HG03457 (cell line): Measurements from ENCODE around the gene PLA2G4B.
"Not testable (repeated sequence)": the region's sequence is repeated elsewhere in the genome, so short reads cannot be mapped to it uniquely, and the experiment has no call there.

Experiments used
- ATAC-seq: cut with Tn5 transposase; IDR thresholded peaks from one replicate; pipeline ENCODE4 v1.9.1; 2021; ENCODE audit warnings: moderate number of reproducible peaks; ENCODE audit not compliant: unreplicated experiment

The PLA2G4B gene

DNA sequence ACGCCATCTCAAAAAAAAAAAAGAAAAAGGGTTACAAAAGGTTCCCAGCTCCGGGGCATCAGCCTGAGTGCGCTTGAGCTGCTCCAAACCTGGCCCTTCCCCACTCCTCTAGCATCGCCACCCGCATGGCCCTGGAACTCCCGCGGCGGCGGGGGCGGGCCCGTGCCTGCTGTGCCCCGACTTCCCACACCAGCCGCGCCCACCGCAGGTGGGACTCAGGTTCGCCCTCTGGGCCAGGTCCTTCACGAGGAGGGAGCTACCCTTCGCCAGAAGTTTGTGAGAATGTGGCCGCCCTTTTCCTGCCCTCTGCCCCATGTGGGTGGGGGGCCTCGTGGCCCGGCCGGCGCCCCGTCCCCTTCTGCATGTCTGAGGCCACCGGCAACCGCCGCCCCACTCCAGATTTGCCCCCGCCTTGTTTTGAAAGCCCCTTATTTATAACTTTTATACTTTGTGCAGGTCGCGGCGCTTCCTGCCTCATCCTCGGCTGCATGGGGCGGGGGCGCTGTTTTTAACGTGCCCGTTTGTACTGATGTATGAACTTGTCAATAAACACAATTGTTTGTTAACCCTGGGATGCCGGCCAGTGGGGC, 11.3 kb upstream of the PLA2G4B start:
- no peak for ATAC-seq

DNA sequence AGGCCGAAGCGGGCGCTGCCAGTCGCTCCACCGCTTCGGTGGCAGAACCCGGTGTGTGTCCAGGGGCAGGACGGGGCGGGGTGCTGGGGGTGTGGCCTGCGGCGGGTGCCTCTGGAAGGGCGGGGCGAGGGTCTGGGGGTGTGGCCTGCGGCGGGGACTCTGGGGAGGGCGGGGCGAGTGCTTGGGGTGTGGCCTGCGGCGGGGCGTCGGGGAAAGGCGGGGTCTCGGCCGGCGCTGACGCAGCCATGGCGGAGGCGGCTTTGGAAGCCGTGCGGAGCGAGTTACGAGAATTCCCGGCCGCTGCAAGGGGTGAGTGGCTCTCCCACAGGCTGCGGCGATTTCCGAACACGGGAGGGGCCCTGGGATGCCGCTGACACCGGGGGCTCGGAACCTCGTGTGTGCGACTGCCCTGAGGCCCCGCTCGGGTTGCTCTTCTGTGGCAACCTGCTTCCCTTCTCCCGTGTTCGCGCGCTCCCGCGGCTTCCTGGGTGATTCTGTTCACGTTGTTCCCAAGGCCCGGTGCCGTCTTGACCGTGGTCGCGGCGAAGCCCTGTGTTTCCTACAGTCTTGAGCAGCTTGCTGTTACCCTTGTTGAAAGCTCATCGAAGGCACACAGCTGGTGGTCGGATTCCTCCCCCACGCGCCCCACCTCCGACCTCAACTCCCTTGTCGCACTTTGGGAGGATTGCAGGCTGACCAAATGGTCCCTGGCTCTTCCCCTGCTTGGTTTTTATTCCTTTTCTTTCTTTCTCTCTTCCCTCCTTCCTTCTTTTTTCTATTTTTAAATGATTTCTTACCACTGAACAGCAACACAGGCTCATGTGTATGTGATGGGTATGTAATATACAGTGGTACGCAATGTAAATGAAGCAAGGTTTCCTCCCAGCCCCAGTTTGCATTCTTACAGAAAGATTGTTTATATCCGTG, 10.5 kb upstream of the PLA2G4B start, which contains the start of gene JMJD7:
Gene JMJD7 (plus strand): TSS at position 213 of the 927 bp plus-strand sequence. CDS start 33 bp downstream, at position 246.
- ATAC-seq, result peak; percentile 45

GRCh38 chr15:41828807-41829141, 9.9 kb upstream of the PLA2G4B start:
- no peak for ATAC-seq

- ATAC-seq, result no peak
These were observed 8.5 kb upstream of the PLA2G4B start for GRCh38 chr15:41829959-41830646.

GRCh38 chr15:41831291-41831690, 7.4 kb upstream of the PLA2G4B start:
- ATAC-seq, result not testable (repeated sequence)

- no peak for ATAC-seq
These were observed 6.4 kb upstream of the PLA2G4B start for GRCh38 chr15:41832208-41832607.

DNA sequence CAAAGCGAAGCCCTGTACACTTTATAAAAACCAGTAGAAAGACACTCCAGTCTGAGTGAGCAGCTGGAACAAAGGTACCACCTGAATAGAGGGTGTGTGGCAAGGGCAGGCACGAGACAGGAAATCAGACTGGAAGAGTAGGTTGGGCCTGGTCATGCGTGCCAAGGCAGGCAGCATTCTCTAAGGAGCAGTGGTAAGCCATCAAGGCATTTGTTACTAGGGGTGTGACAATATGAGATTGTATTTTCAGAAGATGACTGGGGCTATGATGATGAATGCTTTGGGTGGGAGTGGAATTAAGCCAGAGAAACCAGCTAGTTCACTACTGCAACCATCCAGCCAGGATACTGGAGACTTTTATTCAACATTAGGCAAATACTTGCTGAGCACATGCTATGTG, 5.8 kb upstream of the PLA2G4B start:
- no peak for ATAC-seq

DNA sequence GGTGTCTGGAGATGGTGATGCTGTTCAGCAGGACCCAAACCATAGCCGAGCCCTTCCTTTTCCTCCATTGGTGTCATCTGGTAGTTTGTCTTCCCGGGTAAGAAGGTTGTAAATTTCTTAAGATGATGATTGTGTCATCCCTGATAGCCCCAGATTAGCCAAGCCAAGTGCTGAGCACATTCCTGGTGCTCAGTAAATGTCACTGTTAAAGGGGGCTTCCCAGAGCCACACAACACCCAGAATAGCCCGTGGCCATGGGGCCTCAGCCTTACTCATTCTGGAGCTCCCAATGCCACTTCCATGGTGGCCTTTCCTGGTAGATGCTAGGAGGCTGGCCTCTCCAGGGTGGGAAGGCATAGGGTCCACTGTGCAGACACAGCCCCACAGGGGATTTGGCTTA, 4.6 kb upstream of the PLA2G4B start:
- ATAC-seq, result no peak

DNA sequence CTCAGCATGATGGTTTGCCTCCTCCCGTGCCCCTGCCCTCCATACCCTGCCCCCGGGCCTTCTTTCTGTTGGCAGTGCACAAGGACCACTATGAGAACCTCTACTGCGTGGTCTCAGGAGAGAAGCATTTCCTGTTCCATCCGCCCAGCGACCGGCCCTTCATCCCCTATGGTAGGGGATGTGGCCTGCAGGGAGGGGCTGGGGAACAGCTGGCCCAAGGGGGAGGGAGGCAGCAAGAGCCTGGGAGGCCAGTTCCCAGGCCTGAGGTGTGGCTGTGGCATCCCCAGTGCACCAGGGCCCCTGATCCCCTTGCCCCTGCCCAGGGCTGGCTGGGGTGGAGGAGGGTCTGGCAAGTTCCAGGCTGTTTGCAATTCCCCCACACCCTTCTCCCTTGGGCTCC, 2.6 kb upstream of the PLA2G4B start:
- ATAC-seq, result no peak

- no peak for ATAC-seq
These were observed 1.8 kb upstream of the PLA2G4B start for GRCh38 chr15:41836713-41837454.

DNA sequence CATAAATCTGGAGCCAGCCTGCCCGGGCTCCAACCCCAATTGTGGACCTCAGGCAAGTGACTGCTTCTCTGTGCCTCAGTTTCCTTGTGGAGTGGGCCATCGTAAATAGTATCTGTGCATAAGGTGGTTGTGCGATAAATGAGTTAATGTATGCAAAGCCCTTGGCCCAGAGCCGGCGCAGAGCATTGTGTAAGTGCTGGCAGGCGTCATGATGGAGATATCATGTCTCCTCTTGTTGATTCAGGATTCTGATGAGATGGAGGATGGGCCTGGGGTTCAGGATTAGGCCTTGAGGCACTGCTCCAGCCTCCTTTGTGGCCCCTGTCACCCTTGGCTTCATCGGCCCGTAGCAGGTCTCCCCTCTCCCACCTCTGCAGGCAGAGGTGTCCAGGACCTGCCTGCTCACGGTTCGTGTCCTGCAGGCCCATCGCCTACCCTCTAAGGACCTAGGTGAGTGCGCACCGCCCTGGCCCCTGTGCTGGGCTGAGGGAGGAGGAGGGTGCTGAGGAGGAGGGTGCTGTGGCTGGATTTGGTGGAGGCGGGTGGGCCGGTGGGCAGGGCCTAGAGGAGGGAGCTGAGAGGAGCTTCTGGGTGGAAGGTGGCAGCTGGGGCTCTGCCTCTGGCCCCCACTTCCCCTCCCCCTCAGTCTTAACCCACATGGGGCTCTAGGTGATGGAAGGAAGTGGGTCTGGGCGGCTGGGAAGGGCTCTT, 1.3 kb downstream of the PLA2G4B start:
- no peak for ATAC-seq

- ATAC-seq, result no peak
These were observed 2.0 kb downstream of the PLA2G4B start for GRCh38 chr15:41840673-41841072.

DNA sequence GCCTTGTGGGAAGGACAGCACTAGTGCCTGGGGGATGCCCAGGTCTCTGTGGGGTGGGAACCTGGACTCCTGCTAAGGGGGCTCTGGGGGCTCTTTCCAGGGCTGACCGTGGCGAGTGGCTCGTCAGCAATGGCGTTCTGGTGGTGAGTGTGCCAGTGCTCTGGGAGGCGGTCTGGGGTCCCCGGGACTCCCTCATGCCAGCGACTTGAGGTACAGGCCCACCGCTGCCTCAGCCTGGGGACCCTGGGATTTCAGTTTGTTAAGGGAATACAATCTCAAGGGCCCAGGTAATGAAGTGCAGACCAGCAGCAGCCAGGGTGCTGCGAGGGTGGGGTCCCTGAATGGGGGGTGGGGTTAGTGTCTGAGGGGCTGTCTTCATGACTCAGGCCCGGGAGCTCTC, 2.5 kb downstream of the PLA2G4B start:
- no peak for ATAC-seq

DNA sequence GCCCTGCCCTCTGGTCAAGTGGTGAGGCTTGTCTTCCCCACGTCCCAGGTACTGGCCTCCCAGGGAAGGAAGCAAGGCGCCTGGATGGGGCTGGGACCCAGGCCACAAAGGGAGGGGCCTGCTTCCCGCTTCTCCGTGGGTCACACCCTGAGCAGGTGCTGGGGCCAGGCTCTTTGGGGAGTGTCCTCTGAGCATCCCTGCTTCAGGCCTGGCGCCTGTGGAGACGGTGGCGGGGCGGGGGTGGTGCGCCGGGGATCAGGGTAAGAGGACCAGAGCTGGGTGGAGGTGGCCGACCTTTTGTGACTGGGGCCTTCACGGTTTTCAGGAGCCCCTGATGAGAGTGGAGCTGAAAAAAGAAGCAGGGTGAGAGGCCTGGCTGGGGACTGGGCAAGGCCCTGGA, 3.6 kb downstream of the PLA2G4B start:
- no peak for ATAC-seq

DNA sequence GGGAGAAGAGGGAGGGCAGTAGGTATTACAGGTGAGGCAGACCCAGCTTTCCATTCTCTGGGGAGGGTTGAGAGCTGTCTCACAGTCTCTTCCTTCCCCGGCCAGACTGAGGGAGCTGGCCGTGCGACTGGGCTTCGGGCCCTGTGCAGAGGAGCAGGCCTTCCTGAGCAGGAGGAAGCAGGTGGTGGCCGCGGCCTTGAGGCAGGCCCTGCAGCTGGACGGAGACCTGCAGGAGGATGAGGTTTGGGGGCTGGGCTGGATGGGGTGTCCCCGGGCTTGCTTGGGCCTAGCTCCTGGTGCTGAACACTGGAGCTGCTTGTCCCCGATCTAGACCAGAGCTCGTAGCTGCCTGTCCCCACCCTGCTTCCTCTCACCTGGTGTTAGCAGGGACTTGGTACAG, 4.9 kb downstream of the PLA2G4B start:
- ATAC-seq, result no peak

DNA sequence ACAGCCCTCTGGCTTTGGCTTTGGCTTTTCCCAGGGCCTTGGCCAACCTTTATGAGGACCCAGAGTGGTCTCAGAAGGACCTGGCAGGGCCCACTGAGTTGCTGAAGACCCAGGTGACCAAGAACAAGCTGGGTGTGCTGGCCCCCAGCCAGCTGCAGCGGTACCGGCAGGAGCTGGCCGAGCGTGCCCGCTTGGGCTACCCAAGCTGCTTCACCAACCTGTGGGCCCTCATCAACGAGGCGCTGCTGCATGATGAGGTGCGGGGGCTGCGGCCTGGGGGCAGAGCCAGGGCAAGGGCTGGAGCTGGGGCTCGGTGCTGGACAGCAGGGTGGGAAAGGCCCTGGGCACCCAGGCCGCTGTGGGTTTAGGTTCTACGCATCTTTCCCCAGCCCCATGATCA, 6.2 kb downstream of the PLA2G4B start:
- no peak for ATAC-seq

DNA sequence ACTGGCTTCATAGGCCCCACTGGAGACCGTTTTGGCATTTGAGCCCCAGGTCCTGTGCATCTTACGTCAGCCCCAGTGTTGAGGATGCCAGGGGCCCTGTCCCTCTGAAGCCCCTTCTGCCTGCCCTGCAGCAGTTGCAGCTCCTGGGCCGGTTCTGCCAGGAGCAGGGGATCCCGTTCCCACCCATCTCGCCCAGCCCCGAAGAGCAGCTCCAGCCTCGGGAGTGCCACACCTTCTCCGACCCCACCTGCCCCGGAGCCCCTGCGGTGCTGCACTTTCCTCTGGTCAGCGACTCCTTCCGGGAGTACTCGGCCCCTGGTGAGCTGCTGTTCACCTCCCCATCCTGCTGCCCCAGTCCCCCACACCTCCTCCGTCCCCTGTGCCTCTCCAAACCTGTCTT, 8.6 kb downstream of the PLA2G4B start:
- ATAC-seq, result no peak

DNA sequence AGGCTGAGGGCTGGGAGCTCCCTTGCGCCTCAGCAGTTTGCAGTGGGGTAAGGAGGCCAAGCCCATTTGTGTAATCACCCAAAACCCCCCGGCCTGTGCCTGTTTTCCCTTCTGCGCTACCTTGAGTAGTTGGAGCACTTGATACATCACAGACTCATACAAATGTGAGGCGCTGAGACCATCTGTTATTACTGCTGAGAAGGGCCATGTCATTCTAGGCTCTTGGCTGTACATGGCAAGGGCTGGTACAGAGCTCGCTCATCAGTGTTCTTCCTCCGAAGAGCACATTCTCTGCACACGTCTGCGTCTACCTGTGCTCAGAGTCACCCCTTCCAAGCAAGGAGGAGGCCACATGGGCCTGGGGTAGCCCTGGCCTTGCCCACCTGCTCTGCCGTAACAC, 9.3 kb downstream of the PLA2G4B start:
- ATAC-seq, result no peak

DNA sequence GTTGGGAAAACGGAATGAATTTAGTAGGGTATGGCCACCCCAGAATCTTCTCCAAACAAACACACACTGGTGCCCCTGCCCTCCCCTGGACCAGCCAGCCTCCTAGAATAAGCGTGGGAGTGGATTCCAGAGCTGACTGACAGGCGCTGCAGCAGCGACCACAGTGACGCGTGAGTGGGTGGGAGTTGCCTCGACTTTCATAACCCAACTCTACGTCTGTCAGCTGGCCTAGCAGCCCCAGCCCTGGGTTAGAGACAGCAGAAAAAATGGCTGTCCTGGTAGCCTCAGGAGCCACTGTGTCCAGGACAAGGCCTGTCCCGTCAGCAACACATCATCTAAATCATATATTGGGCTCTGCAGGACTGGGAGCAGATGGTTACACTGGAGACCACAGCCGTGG, 10.0 kb downstream of the PLA2G4B start:
- ATAC-seq, result no peak

GRCh38 chr15:41849204-41849603, 10.6 kb downstream of the PLA2G4B start:
- ATAC-seq, result no peak

DNA sequence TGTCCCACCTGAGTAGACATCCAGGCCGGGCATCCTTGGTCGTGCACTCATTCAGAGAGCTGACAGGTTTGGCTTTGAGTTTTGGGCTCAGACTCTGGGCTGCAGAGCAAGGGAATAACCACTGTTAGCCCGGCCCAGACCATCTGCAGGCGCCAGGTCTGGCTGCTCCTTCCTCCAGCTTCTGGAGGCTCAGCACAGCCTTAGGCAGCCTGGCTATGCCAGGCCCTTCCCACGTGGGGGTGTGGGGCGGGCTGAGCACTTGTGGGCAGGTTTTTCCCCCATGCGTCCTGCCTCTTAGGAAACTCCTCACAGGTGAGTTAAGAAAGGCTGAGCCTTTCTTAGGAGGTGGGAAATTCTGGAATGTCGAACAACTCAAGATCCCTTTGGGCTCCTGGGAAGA, 11.2 kb downstream of the PLA2G4B start:
- ATAC-seq, result no peak
